ENCODE measurements around the gene SS18L1. TPM values are rescaled to one million over a fixed set of nuclear protein-coding genes. Genes with fewer than 3 reads are reported as not detected.
A peak's percentile ranks its signal among the peaks of the same experiment; 100 is the strongest.

The SS18L1 gene
- total and polyA plus RNA-seq, 2 experiments from 2014 or later, result 6.5 to 32.6 TPM

DNA sequence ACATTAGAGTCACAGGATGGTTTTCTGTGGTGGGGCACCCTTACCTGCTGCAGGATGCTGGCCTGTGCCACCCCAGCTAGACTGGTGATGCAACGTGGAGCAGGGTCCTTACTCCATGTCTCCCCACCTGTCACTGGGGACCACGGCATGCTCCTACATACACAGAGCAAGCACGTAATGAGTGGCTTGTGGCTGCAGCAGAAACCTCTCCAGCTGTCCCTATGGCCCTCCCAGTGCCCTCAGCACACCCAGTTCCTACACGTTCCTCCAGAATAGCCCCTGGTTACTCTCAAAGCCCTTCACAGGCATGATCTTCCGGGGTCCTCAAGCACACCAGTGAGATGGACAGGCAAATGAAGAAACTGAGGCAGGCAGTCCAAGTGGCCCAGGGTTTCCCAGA, 24.5 kb upstream of the SS18L1 start (continued):
- TF ChIP-seq ZNF331 (CRISPR knock-in tag; IDR thresholded peaks at IDR 0.05; ENCODE audit: low read depth) (no peak), STAT1 (IDR thresholded peaks at IDR 0.05; ENCODE audit: unreplicated experiment) (no peak), ZNF114 (CRISPR knock-in tag; IDR thresholded peaks at IDR 0.05) (no peak)

DNA sequence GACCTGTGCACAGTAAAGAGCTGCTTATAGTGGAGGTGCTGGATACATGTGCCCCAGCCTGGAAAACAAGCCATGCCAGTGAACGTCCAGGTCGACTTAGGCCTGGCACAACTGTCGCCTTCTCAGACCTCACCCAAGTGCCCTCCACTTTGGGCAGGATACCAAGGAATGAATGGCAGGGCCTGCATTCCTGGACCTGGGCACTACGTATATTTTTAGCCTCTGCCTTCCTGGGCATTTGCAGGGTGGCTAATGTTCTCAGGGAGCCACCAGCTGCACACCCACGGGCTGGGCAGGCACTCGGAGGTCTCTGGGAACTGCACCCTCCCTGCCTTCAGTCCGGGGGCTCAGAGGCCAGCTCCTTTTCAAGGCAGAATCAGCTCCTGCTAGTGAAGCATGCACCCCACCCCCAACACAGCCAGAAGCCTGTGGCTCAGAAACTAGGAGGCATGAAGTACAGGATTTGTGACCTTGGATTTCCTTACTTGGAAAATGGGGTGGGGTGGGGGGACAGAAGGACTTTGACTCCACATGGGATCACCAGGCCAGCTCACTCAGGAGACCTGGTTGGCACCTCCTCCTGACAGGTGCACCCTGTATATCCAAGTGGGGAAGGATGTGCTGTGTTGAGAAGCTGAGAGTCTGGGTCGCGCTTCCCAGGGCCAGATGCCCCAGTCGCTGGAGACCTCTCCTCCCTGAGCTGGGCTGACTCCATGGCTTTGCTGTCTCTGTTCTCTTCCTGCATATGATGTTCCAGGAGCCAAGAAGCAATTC, 23.8 kb upstream of the SS18L1 start:
- no peak for DNase-seq (ENCODE audit: low spot score)
- Mint-ChIP-seq H3K4me1 (peaks cover 41% of the 10 kb centered on the region), H3K27me3 (ENCODE audit: insufficient read depth, low read depth, poor library complexity) (peaks cover 17% of the 10 kb centered on the region), H3K27ac (no peak overlapping the region), H3K9me3 (no peaks in the 10 kb centered on the region; the same call in 2 of the 3 replicates), H3K36me3 (ENCODE audit: low read depth) (peaks cover 14% of the 10 kb centered on the region), H3K4me3 (peak overlapping the region; percentile 79; the same call in 1 of the 3 replicates)
- no peak overlapping the region for H3K27ac ChIP-seq (ENCODE audit: low read depth)
- H4K20me1 ChIP-seq (replicated peaks; ENCODE audit: insufficient read depth), result peaks cover 14% of the 10 kb centered on the region
- no peak for ATAC-seq
- peaks cover 13% of the 10 kb centered on the region; the same call in 1 of the 2 replicates for H3F3A ChIP-seq (replicated peaks; ENCODE audit: low read depth)
- no peak overlapping the region for H2AFZ ChIP-seq
- H3K79me2 ChIP-seq (replicated peaks; ENCODE audit: insufficient read depth), result peaks cover 19% of the 10 kb centered on the region
- no peaks in the 10 kb centered on the region for H3K9me2 ChIP-seq (ENCODE audit: insufficient read depth)
- H3K36me3 ChIP-seq (ENCODE audit: insufficient read depth), result peaks cover 4% of the 10 kb centered on the region
- peaks cover 16% of the 10 kb centered on the region for H3K4me1 ChIP-seq (ENCODE audit: insufficient read depth)
- H3K4me2 ChIP-seq, result no peak overlapping the region
- no peaks in the 10 kb centered on the region for H3K27me3 ChIP-seq (ENCODE audit: insufficient read depth)
- no peak overlapping the region for H3K4me3 ChIP-seq
- no peak for TF ChIP-seq STAT1 (IDR thresholded peaks at IDR 0.05; ENCODE audit: unreplicated experiment)
- no peak for TF ChIP-seq NANOG (IDR thresholded peaks at IDR 0.05; ENCODE audit: borderline replicate concordance)
- TF ChIP-seq, protein P1, sequence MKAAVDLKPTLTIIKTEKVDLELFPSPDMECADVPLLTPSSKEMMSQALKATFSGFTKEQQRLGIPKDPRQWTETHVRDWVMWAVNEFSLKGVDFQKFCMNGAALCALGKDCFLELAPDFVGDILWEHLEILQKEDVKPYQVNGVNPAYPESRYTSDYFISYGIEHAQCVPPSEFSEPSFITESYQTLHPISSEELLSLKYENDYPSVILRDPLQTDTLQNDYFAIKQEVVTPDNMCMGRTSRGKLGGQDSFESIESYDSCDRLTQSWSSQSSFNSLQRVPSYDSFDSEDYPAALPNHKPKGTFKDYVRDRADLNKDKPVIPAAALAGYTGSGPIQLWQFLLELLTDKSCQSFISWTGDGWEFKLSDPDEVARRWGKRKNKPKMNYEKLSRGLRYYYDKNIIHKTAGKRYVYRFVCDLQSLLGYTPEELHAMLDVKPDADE (IDR thresholded peaks at IDR 0.05), result no peak
- TF ChIP-seq EZH2phosphoT487 (IDR thresholded peaks at IDR 0.05; ENCODE audit: unreplicated experiment), result no peak
- TF ChIP-seq CREB1 (CRISPR knock-in tag; IDR thresholded peaks at IDR 0.05; ENCODE audit: low read depth), result no peak
- TF ChIP-seq, protein P2, sequence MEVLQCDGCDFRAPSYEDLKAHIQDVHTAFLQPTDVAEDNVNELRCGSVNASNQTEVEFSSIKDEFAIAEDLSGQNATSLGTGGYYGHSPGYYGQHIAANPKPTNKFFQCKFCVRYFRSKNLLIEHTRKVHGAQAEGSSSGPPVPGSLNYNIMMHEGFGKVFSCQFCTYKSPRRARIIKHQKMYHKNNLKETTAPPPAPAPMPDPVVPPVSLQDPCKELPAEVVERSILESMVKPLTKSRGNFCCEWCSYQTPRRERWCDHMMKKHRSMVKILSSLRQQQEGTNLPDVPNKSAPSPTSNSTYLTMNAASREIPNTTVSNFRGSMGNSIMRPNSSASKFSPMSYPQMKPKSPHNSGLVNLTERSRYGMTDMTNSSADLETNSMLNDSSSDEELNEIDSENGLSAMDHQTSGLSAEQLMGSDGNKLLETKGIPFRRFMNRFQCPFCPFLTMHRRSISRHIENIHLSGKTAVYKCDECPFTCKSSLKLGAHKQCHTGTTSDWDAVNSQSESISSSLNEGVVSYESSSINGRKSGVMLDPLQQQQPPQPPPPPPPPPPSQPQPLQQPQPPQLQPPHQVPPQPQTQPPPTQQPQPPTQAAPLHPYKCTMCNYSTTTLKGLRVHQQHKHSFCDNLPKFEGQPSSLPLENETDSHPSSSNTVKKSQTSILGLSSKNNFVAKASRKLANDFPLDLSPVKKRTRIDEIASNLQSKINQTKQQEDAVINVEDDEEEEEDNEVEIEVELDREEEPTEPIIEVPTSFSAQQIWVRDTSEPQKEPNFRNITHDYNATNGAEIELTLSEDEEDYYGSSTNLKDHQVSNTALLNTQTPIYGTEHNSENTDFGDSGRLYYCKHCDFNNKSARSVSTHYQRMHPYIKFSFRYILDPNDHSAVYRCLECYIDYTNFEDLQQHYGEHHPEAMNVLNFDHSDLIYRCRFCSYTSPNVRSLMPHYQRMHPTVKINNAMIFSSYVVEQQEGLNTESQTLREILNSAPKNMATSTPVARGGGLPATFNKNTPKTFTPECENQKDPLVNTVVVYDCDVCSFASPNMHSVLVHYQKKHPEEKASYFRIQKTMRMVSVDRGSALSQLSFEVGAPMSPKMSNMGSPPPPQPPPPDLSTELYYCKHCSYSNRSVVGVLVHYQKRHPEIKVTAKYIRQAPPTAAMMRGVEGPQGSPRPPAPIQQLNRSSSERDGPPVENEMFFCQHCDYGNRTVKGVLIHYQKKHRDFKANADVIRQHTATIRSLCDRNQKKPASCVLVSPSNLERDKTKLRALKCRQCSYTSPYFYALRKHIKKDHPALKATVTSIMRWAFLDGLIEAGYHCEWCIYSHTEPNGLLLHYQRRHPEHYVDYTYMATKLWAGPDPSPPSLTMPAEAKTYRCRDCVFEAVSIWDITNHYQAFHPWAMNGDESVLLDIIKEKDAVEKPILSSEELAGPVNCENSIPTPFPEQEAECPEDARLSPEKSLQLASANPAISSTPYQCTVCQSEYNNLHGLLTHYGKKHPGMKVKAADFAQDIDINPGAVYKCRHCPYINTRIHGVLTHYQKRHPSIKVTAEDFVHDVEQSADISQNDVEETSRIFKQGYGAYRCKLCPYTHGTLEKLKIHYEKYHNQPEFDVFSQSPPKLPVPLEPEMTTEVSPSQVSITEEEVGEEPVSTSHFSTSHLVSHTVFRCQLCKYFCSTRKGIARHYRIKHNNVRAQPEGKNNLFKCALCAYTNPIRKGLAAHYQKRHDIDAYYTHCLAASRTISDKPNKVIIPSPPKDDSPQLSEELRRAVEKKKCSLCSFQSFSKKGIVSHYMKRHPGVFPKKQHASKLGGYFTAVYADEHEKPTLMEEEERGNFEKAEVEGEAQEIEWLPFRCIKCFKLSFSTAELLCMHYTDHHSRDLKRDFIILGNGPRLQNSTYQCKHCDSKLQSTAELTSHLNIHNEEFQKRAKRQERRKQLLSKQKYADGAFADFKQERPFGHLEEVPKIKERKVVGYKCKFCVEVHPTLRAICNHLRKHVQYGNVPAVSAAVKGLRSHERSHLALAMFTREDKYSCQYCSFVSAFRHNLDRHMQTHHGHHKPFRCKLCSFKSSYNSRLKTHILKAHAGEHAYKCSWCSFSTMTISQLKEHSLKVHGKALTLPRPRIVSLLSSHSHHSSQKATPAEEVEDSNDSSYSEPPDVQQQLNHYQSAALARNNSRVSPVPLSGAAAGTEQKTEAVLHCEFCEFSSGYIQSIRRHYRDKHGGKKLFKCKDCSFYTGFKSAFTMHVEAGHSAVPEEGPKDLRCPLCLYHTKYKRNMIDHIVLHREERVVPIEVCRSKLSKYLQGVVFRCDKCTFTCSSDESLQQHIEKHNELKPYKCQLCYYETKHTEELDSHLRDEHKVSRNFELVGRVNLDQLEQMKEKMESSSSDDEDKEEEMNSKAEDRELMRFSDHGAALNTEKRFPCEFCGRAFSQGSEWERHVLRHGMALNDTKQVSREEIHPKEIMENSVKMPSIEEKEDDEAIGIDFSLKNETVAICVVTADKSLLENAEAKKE (CRISPR knock-in tag; IDR thresholded peaks at IDR 0.05), result no peak
- no peak for TF ChIP-seq JUNB (IDR thresholded peaks at IDR 0.05; ENCODE audit: unreplicated experiment)
- TF ChIP-seq ZNF331 (CRISPR knock-in tag; IDR thresholded peaks at IDR 0.05; ENCODE audit: low read depth), result no peak
- TF ChIP-seq POLR2AphosphoS5 (IDR thresholded peaks at IDR 0.05; ENCODE audit: low read depth), result no peak
- no peak for TF ChIP-seq ZNF114 (CRISPR knock-in tag; IDR thresholded peaks at IDR 0.05)
- no peak for TF ChIP-seq EZH2 (IDR thresholded peaks at IDR 0.05; ENCODE audit: low read depth, unreplicated experiment)
- TF ChIP-seq, protein P3, sequence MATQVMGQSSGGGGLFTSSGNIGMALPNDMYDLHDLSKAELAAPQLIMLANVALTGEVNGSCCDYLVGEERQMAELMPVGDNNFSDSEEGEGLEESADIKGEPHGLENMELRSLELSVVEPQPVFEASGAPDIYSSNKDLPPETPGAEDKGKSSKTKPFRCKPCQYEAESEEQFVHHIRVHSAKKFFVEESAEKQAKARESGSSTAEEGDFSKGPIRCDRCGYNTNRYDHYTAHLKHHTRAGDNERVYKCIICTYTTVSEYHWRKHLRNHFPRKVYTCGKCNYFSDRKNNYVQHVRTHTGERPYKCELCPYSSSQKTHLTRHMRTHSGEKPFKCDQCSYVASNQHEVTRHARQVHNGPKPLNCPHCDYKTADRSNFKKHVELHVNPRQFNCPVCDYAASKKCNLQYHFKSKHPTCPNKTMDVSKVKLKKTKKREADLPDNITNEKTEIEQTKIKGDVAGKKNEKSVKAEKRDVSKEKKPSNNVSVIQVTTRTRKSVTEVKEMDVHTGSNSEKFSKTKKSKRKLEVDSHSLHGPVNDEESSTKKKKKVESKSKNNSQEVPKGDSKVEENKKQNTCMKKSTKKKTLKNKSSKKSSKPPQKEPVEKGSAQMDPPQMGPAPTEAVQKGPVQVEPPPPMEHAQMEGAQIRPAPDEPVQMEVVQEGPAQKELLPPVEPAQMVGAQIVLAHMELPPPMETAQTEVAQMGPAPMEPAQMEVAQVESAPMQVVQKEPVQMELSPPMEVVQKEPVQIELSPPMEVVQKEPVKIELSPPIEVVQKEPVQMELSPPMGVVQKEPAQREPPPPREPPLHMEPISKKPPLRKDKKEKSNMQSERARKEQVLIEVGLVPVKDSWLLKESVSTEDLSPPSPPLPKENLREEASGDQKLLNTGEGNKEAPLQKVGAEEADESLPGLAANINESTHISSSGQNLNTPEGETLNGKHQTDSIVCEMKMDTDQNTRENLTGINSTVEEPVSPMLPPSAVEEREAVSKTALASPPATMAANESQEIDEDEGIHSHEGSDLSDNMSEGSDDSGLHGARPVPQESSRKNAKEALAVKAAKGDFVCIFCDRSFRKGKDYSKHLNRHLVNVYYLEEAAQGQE (IDR thresholded peaks at IDR 0.05; ENCODE audit: unreplicated experiment), result no peak
